H1 (cell line): ENCODE measurements around the gene GID4. TPM values are rescaled to one million over a fixed set of nuclear protein-coding genes. Genes with fewer than 3 reads are reported as not detected.

Experiments
- CTCF ChIA-PET: fragments of 300-600 bp; sonication (Branson Sonifier 250); formaldehyde crosslinking; loops from one replicate; lab custom pipeline; 2021; ENCODE audit not compliant: partially characterized antibody; lab: Charles Lee
- POLR2A ChIA-PET: fragments of 300-600 bp; sonication (Branson Sonifier 250); formaldehyde crosslinking; loops from one replicate; lab custom pipeline; 2021; ENCODE audit warnings: inconsistent platforms; ENCODE audit not compliant: partially characterized antibody; lab: Charles Lee
- DNase-seq, 2 experiments: peaks; one replicate each; pipeline versions ENCODE4 v3.0.0 to v3.0.0-alpha.2; 2010 to 2022; ENCODE audit warnings: low spot score in 2 of 2, low read depth in 1 of 2, mixed read lengths in 1 of 2
- FAIRE-seq: peaks from 2 replicates; lab custom pipeline; 2011; peaks lifted over from hg19 to GRCh38; lab: Jason Lieb, UNC
- H2AFZ ChIP-seq: 2 replicates; pipeline ENCODE4 v1.8.1; 2012; ENCODE audit warnings: low read length, inconsistent platforms
- H2AK5ac ChIP-seq: 2 replicates; pipeline ENCODE4 v1.6.1; 2013; ENCODE audit warnings: low read depth, low read length
- H2BK120ac ChIP-seq: replicated peaks from 2 replicates; pipeline ENCODE3; 2013; ENCODE audit warnings: low read depth, low read length, inconsistent platforms
- H2BK12ac ChIP-seq: 2 replicates; pipeline ENCODE4 v1.6.1; 2013; ENCODE audit warnings: low read depth, low read length
- H2BK15ac ChIP-seq: 2 replicates; pipeline ENCODE4 v1.6.1; 2013; ENCODE audit warnings: low read length
- H2BK20ac ChIP-seq: 2 replicates; pipeline ENCODE4 v1.6.1; 2013; ENCODE audit warnings: low read length
- H2BK5ac ChIP-seq: 2 replicates; pipeline ENCODE4 v1.6.1; 2013; ENCODE audit warnings: low read depth, low read length
- H3K14ac ChIP-seq: 2 replicates; pipeline ENCODE4 v1.6.1; 2013; ENCODE audit warnings: inconsistent platforms; ENCODE audit not compliant: insufficient read length
- H3K18ac ChIP-seq: 2 replicates; pipeline ENCODE4 v1.6.1; 2013; ENCODE audit warnings: low read length; ENCODE audit errors: extremely low read depth
- H3K23ac ChIP-seq: 2 replicates; pipeline ENCODE4 v1.6.1; 2013; ENCODE audit warnings: inconsistent platforms; ENCODE audit not compliant: insufficient read length
- H3K23me2 ChIP-seq: 2 replicates; pipeline ENCODE4 v1.6.1; 2013; ENCODE audit warnings: low read depth, low read length
- H3K27ac ChIP-seq: 2 replicates; pipeline ENCODE4 v1.6.1; 2011; ENCODE audit warnings: low read depth, low read length, inconsistent platforms
- H3K27me3 ChIP-seq, 4 experiments: replicated peaks in 1 of 4; 1 replicate in 1 of 4; 2 replicates in 3 of 4; pipeline versions ENCODE4 v1.6.1 to v1.8.1; 2011 to 2013; ENCODE audit warnings: low read length in 3 of 4, mild to moderate bottlenecking in 3 of 4, inconsistent platforms in 2 of 4, mixed read lengths in 2 of 4, moderate library complexity in 1 of 4; ENCODE audit not compliant: control insufficient read depth in 3 of 4, insufficient read depth in 3 of 4; ENCODE audit errors: extremely low read depth in 1 of 4
- H3K36me3 ChIP-seq, 4 experiments: 2 replicates each; pipeline versions ENCODE4 v1.6.1 to v1.8.1; 2011 to 2013; ENCODE audit warnings: mild to moderate bottlenecking in 4 of 4, low read length in 3 of 4, moderate library complexity in 2 of 4, control low read depth in 1 of 4, inconsistent platforms in 1 of 4; ENCODE audit not compliant: insufficient read depth in 4 of 4, control insufficient read depth in 2 of 4
- H3K4ac ChIP-seq: replicated peaks from 2 replicates; pipeline ENCODE3; 2013; ENCODE audit warnings: low read length, low read depth, mixed read lengths, inconsistent platforms; ENCODE audit not compliant: insufficient read length
- H3K4me1 ChIP-seq, 4 experiments: replicated peaks in 1 of 4; 1 replicate in 1 of 4; 2 replicates in 3 of 4; pipeline versions ENCODE4 v1.6.1 to v1.8.1; 2011 to 2013; ENCODE audit warnings: low read length in 3 of 4, inconsistent platforms in 2 of 4, mixed read lengths in 1 of 4; ENCODE audit not compliant: insufficient read depth in 4 of 4, control insufficient read depth in 3 of 4
- H3K4me2 ChIP-seq, 2 experiments: 2 replicates each; pipeline versions ENCODE4 v1.6.1 to v1.8.1; 2011 to 2013; ENCODE audit warnings: low read depth in 2 of 2, low read length in 2 of 2, control low read depth in 1 of 2, inconsistent platforms in 1 of 2, mild to moderate bottlenecking in 1 of 2; ENCODE audit not compliant: insufficient read depth in 1 of 2
- H3K4me3 ChIP-seq, 4 experiments: fragments of 200-600, 300-600 bp in 1 of 4; sonication (generic), shearing (Covaris generic), sonication (Bioruptor Twin) in 1 of 4; 2 replicates each; pipeline versions ENCODE4 v1.5.1 to v1.8.1; 2011 to 2016; ENCODE audit warnings: low read length in 4 of 4, low read depth in 3 of 4, control low read depth in 2 of 4, inconsistent platforms in 2 of 4, mild to moderate bottlenecking in 2 of 4, mixed read lengths in 1 of 4, moderate library complexity in 1 of 4; ENCODE audit not compliant: insufficient read depth in 2 of 4; ENCODE audit errors: extremely low read depth in 1 of 4
- H3K56ac ChIP-seq: replicated peaks from 2 replicates; pipeline ENCODE3; 2013; ENCODE audit warnings: low read depth, mild to moderate bottlenecking, mixed read lengths, low read length, inconsistent platforms; ENCODE audit not compliant: insufficient read length
- H3K79me1 ChIP-seq: 2 replicates; pipeline ENCODE4 v1.6.1; 2013; ENCODE audit warnings: low read depth, low read length, control low read depth
- H3K79me2 ChIP-seq, 2 experiments: 2 replicates each; pipeline versions ENCODE4 v1.6.1 to v1.8.1; 2012 to 2013; ENCODE audit warnings: low read length in 2 of 2, mild to moderate bottlenecking in 2 of 2, inconsistent platforms in 1 of 2; ENCODE audit not compliant: insufficient read depth in 2 of 2, control insufficient read depth in 1 of 2
- H3K9ac ChIP-seq, 4 experiments: replicated peaks in 1 of 4; 1 replicate in 1 of 4; 2 replicates in 3 of 4; pipeline versions ENCODE4 v1.6.1 to v1.8.1; 2011 to 2013; ENCODE audit warnings: low read depth in 3 of 4, low read length in 3 of 4, control low read depth in 2 of 4, mild to moderate bottlenecking in 2 of 4, moderate library complexity in 2 of 4, inconsistent platforms in 1 of 4; ENCODE audit errors: extremely low read depth in 1 of 4
- H3K9me3 ChIP-seq, 2 experiments: 2 replicates each; pipeline versions ENCODE4 v1.6.1 to v1.8.1; 2012 to 2013; ENCODE audit warnings: mild to moderate bottlenecking in 2 of 2, moderate library complexity in 2 of 2, control low read depth in 1 of 2, inconsistent platforms in 1 of 2, low read depth in 1 of 2, low read length in 1 of 2, mixed read lengths in 1 of 2; ENCODE audit not compliant: insufficient read depth in 2 of 2
- H4K20me1 ChIP-seq, 2 experiments: replicated peaks in 1 of 2; 2 replicates each; pipeline versions ENCODE3 to v1.8.1; 2011 to 2013; ENCODE audit warnings: inconsistent platforms in 2 of 2, low read length in 2 of 2, mild to moderate bottlenecking in 1 of 2; ENCODE audit not compliant: insufficient read depth in 2 of 2, control insufficient read depth in 1 of 2
- H4K5ac ChIP-seq: 2 replicates; pipeline ENCODE4 v1.6.1; 2013; ENCODE audit warnings: low read length, low read depth, mixed read lengths, inconsistent platforms; ENCODE audit not compliant: insufficient read length
- H4K8ac ChIP-seq: 2 replicates; pipeline ENCODE4 v1.8.0; 2013; ENCODE audit warnings: mild to moderate bottlenecking, moderate library complexity, low read length, inconsistent platforms; ENCODE audit not compliant: insufficient read depth; ENCODE audit errors: extremely low read depth
- H4K91ac ChIP-seq: replicated peaks from 2 replicates; pipeline ENCODE3; 2013; ENCODE audit warnings: low read length, mixed read lengths, inconsistent platforms; ENCODE audit not compliant: insufficient read length
- BCL11A ChIP-seq, 2 experiments: IDR thresholded peaks; one replicate each; pipeline ENCODE4 v1.6.1; 2011; ENCODE audit warnings: low read depth in 2 of 2, low read length in 2 of 2, mild to moderate bottlenecking in 2 of 2
- BRCA1 ChIP-seq: IDR thresholded peaks from 2 replicates; pipeline ENCODE4 v1.6.1; 2012; ENCODE audit warnings: low read depth, low read length, improper control_type of control experiment
- POLR2AphosphoS5 ChIP-seq: IDR thresholded peaks from 2 replicates; pipeline ENCODE4 v1.6.1; 2011; ENCODE audit warnings: low read depth, low read length
- RBBP5 ChIP-seq: IDR thresholded peaks from 2 replicates; pipeline ENCODE4 v1.7.1; 2012; ENCODE audit warnings: low read depth, mild to moderate bottlenecking, inconsistent platforms, low read length, moderate library complexity, borderline replicate concordance
- SP1 ChIP-seq: IDR thresholded peaks from 2 replicates; pipeline ENCODE4 v1.6.1; 2011; ENCODE audit warnings: low read depth, low read length
- WGBS, 2 experiments: shearing (Covaris generic) in 1 of 2; methylation state at CpG; one replicate each; pipeline versions ENCODE4 v1.1.6 to v1.1.7; 2013 to 2015; ENCODE audit warnings: low lambda C conversion rate in 2 of 2, mixed read lengths in 2 of 2, inconsistent platforms in 1 of 2, low coverage in 1 of 2, missing lambda C conversion rate in 1 of 2; ENCODE audit not compliant: insufficient replicate concordance in 2 of 2, insufficient coverage in 1 of 2, insufficient read length in 1 of 2; ENCODE audit errors: extremely low coverage in 1 of 2, missing lambda C conversion rate in 1 of 2; 5-methylcytosine and 5-hydroxymethylcytosine counted together
- polyA plus RNA-seq, 7 experiments: library from polyadenylated mRNA; depleted of rRNA in 3 of 7; stranded (reverse) in 5 of 7; unstranded in 2 of 7; fragments of >200 nt in 5 of 7; fragments of 200-250 nt in 2 of 7; gene quantifications; 1 replicate in 5 of 7; 2 replicates in 1 of 7; 4 replicates in 1 of 7; pipeline versions ENCODE4 v1.2.1 to v1.2.3, GENCODE V29; 2011 to 2013; ENCODE audit warnings: missing spikeins in 2 of 7, mixed read lengths in 2 of 7
- total RNA-seq: library from RNA; stranded (reverse); fragmentation: NEBNext Ultra II Directional; extraction: Animal tissue kit (Norgen Biotek cat#: 25700); gene quantifications from 2 replicates; pipeline ENCODE4 v1.2.1, GENCODE V29; 2021
- TF ChIP-seq, protein P1 (sequence below): IDR thresholded peaks from 2 replicates; pipeline ENCODE4 v1.6.1; 2011; ENCODE audit warnings: low read length, improper control_type of control experiment

Gene GID4
- total and polyA plus RNA-seq, 2 of the 8 experiments (the other 6 are each of a cell fraction or from before 2014, with no cell fraction given): 5.6 to 15.0 TPM

DNA sequence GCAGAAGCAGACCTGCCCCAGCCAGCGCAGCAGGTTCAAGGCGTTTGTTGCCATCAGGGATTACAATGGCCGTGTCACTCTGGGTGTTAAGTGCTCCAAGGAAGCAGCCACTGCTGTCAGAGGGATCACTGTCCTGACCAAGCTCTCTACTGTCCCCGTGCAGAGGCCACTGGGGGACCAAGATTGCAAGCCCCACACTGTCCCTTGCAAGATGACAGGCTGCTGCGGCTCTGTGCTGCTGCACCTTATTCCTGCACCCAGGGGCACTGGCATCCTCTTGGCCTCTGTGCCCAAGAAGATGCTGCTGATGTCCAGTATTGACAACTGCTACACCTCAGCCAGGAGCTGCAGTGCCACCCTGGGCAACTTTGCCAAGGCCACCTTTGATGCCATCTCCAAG lies 27.9 kb upstream of the GID4 start:
- Histone ChIP-seq H3K27ac (no peak overlapping the region), H3K4ac (no peak overlapping the region), H4K20me1 (peaks cover 2 to 5% of the 10 kb centered on the region in 2 experiments), H2AFZ (no peak overlapping the region), H3K9me3 (no peaks in the 10 kb centered on the region), H3K23me2 (no peaks in the 10 kb centered on the region), H2BK120ac (no peak overlapping the region), H3K79me2 (no peaks in the 10 kb centered on the region), H2BK20ac (no peak overlapping the region), H4K5ac (no peak overlapping the region), H3K14ac (no peak overlapping the region), H4K91ac (no peak overlapping the region), H3K23ac (no peak overlapping the region), H3K36me3 (no peaks in the 10 kb centered on the region; a peak in 1 of 8 replicates), H2BK12ac (no peak overlapping the region), H2BK15ac (no peak overlapping the region), H3K4me1 (peaks cover 0 to 7% (median 0%) of the 10 kb centered on the region in 4 experiments; a peak in 1 of 7 replicates), H3K9ac (no peak overlapping the region), H3K27me3 (no peaks in the 10 kb centered on the region), H2BK5ac (no peak overlapping the region), H3K56ac (no peak overlapping the region), H3K4me3 (no peak overlapping the region), H3K4me2 (no peak overlapping the region), H2AK5ac (no peak overlapping the region), H3K18ac (no peak overlapping the region), H3K79me1 (no peaks in the 10 kb centered on the region; the same call in 1 of the 2 replicates), H4K8ac (no peak overlapping the region; the same call in 1 of the 2 replicates)
- DNase-seq: no peak
- ChIA-PET CTCF (interaction anchor here (1.7 kb wide), 1 partner anchor 17 kb away, joined by 4 read pairs; no protein-coding TSS in a partner anchor), POLR2A (no interaction called here)
- TF ChIP-seq BRCA1 (no peak), SP1 (no peak), POLR2AphosphoS5 (no peak), BCL11A (IDR thresholded peaks at IDR 0.05; ENCODE audit: low read depth in 2 of 2, low read length in 2 of 2) (no peak), RBBP5 (no peak)
- TF ChIP-seq, protein P1, sequence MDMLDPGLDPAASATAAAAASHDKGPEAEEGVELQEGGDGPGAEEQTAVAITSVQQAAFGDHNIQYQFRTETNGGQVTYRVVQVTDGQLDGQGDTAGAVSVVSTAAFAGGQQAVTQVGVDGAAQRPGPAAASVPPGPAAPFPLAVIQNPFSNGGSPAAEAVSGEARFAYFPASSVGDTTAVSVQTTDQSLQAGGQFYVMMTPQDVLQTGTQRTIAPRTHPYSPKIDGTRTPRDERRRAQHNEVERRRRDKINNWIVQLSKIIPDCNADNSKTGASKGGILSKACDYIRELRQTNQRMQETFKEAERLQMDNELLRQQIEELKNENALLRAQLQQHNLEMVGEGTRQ: no peak
- WGBS, 2 experiments: 95% methylated on average over 5 of the region's 5 CpGs; no CpG with 5 or more reads in 1 of the 2 experiments
- FAIRE-seq: no peak
